Peyer's patch (tissue), 4 donors: ENCODE data around the gene P2RX6.

Experiments
- CTCF ChIP-seq, 6 experiments: fragments of 450-650 bp in 4 of 6; fragments of 200-600 bp in 2 of 6; sonication (generic) in 1 of 6; IDR thresholded peaks; one replicate each; pipeline ENCODE4 v1.5.1; 2017 to 2019; ENCODE audit warnings: antibody characterized with exemption in 6 of 6, mild to moderate bottlenecking in 3 of 6, moderate library complexity in 1 of 6
- POLR2A ChIP-seq, 2 donors: fragments of 450-650 bp; IDR thresholded peaks; one replicate each; pipeline ENCODE4 v1.5.1; 2017; ENCODE audit warnings: antibody characterized with exemption in 2 of 2, mild to moderate bottlenecking in 2 of 2, moderate library complexity in 2 of 2

DNA sequence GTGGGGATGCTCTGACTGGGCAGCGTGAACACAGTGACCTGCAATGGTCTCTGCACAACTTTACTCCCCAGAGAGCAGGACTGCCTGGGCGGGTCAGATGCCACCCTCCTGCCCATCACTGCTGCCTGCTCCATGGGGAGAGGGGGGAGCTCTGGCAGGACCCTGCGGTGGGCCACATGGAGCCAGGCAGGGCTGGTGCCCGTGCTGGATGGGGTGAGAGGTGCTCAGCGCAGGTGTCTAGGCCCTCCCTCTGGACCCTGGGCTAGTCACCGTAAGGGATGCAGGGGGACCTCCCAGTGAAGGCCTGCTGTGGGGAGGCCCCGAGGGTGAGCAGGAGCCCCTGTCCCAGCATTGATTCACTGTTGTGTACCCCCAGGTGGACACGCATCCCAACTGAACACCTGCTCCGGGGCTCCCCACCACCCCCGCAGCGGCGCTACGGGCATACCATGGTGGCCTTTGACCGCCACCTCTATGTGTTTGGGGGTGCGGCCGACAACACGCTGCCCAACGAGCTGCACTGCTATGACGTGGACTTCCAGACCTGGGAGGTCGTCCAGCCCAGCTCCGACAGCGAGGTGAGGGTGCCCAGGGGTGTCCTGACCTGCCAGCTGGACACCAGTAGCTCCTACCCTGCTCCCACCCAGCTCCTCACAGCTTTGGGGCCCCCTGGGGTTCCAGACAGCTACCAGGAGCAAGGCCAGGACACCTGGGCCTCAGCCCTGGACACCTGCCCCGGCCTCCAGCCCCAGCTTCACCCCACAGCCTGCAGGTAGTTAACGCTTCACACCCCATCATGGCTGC is 23.5 kb upstream of the P2RX6 start:
- TF ChIP-seq POLR2A (IDR thresholded peaks at IDR 0.05) (no peak), CTCF (IDR thresholded peaks at IDR 0.05) (no peak)
